ENCODE results near the gene GADL1. TPM values are rescaled to one million over a fixed set of nuclear protein-coding genes. Genes with fewer than 3 reads are reported as not detected.

GADL1 gene
- total RNA-seq, 1 donor from 2014 or later = 0.12 TPM

DNA sequence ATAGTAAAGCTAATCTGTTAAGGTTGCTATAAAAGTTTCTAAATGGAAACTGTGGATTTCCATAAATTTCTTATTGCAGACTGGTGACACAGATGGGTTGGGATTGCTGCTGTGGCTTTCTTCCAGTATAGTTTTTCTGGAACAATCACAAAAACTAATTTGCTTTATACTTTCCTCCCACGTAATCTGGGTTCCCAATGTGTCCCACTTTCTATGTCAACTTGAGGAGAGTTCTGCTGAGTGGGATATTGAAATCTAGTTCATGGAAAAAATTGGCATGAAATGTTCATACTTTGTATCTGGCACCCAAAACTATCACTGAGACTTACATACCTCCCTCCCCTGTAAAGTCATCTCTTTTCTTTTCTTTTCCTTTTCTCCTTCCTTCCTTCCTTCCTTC, 161.3 kb downstream of the GADL1 start:
- Mint-ChIP-seq H3K9me3 (peaks cover 3% of the 10 kb centered on the region), H3K27me3 (ENCODE audit: low read depth) (no peaks in the 10 kb centered on the region), H3K27ac (ENCODE audit: unreplicated experiment) (no peak overlapping the region), H3K4me3 (no peak overlapping the region), H3K4me1 (no peaks in the 10 kb centered on the region), H3K36me3 (ENCODE audit: low read depth) (no peaks in the 10 kb centered on the region)
- DNase-seq (ENCODE audit: low read depth, low spot score) = no peak
- no peak for TF ChIP-seq CTCF (conservative IDR thresholded peaks at IDR 0.05)

- DNase-seq (ENCODE audit: low read depth, low spot score) = no peak
- Mint-ChIP-seq H3K27ac (ENCODE audit: unreplicated experiment) (no peak overlapping the region), H3K36me3 (ENCODE audit: low read depth) (no peaks in the 10 kb centered on the region), H3K9me3 (peaks cover 3% of the 10 kb centered on the region), H3K4me1 (no peaks in the 10 kb centered on the region), H3K4me3 (no peak overlapping the region), H3K27me3 (ENCODE audit: low read depth) (no peaks in the 10 kb centered on the region)
- TF ChIP-seq CTCF (conservative IDR thresholded peaks at IDR 0.05) = no peak
Observed at GRCh38 chr3:30730967-30731366, 163.5 kb downstream of the GADL1 start.

DNA sequence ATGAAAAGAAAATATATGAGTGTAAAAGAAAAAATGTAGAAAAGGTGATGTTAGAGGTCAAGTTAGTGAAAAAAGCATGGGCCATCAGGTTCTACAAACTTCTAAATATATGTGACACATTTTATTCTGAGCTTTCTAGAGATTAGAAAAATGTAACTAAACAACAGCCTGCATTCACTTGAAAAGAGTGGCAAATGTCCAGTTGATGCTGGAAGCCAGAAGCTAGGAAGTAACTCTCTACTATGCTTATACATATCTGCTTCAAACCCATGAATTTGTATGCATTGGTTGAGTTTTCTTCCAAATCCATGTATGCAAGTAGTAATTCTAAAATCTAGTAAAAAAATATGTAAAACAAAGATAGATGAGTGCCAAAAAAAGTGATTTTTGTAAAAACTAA, 164.5 kb downstream of the GADL1 start:
- Mint-ChIP-seq H3K9me3 (peaks cover 2% of the 10 kb centered on the region), H3K27me3 (ENCODE audit: low read depth) (no peaks in the 10 kb centered on the region)
- no peak for DNase-seq (ENCODE audit: low read depth, low spot score)

GRCh38 chr3:30729512-30729911, 164.9 kb downstream of the GADL1 start:
- Mint-ChIP-seq H3K4me1 (no peaks in the 10 kb centered on the region), H3K36me3 (ENCODE audit: low read depth) (no peaks in the 10 kb centered on the region), H3K27ac (ENCODE audit: unreplicated experiment) (no peak overlapping the region), H3K9me3 (peaks cover 2% of the 10 kb centered on the region), H3K4me3 (no peak overlapping the region), H3K27me3 (ENCODE audit: low read depth) (no peaks in the 10 kb centered on the region)
- DNase-seq (ENCODE audit: low read depth, low spot score) = no peak
- no peak for TF ChIP-seq CTCF (conservative IDR thresholded peaks at IDR 0.05)

More for the DNA sequence above, 164.5 kb downstream of the GADL1 start:
- H3K27ac Mint-ChIP-seq (ENCODE audit: unreplicated experiment) = no peak overlapping the region
- H3K4me3 Mint-ChIP-seq = no peak overlapping the region
- no peaks in the 10 kb centered on the region for H3K4me1 Mint-ChIP-seq
- H3K36me3 Mint-ChIP-seq (ENCODE audit: low read depth) = no peaks in the 10 kb centered on the region
- no peak for TF ChIP-seq CTCF (conservative IDR thresholded peaks at IDR 0.05)

DNA sequence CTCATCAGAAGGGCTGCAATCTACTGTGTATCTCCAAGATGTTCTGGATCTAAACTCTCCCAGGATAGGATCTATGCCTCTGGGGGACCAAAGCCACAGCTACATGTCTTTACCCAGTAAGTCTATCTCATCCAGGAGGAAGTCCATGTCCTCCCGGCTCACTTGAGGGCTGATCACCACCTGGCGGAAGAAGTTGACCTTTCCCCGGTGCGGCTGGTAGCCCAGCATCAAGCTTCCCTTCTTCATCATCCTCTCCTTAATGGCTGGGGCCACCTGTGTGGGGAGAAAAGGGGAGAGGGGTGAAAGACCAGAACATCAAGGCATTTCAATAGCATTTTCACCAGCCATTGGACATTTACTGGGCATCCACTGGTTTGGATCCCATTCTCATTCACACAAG, 166.3 kb downstream of the GADL1 start:
- Mint-ChIP-seq H3K4me3 (no peak overlapping the region), H3K4me1 (no peaks in the 10 kb centered on the region), H3K27me3 (ENCODE audit: low read depth) (no peaks in the 10 kb centered on the region), H3K27ac (ENCODE audit: unreplicated experiment) (no peak overlapping the region), H3K36me3 (ENCODE audit: low read depth) (no peaks in the 10 kb centered on the region), H3K9me3 (peaks cover 4% of the 10 kb centered on the region)
- no peak for TF ChIP-seq CTCF (conservative IDR thresholded peaks at IDR 0.05)
- no peak for DNase-seq (ENCODE audit: low read depth, low spot score)

GRCh38 chr3:30724863-30725262, 169.6 kb downstream of the GADL1 start:
- DNase-seq (ENCODE audit: low read depth, low spot score) = no peak
- no peaks in the 10 kb centered on the region for H3K36me3 Mint-ChIP-seq (ENCODE audit: low read depth)
- no peak overlapping the region for H3K4me3 Mint-ChIP-seq
- H3K9me3 Mint-ChIP-seq = peaks cover 7% of the 10 kb centered on the region
- no peak overlapping the region for H3K27ac Mint-ChIP-seq (ENCODE audit: unreplicated experiment)
- H3K27me3 Mint-ChIP-seq (ENCODE audit: low read depth) = no peaks in the 10 kb centered on the region
- no peaks in the 10 kb centered on the region for H3K4me1 Mint-ChIP-seq
- no peak for TF ChIP-seq CTCF (conservative IDR thresholded peaks at IDR 0.05)
